Measurements from ENCODE around the gene GPR132. TPM values are rescaled to one million over a fixed set of nuclear protein-coding genes. Genes with fewer than 3 reads are reported as not detected.

GPR132 gene
- total and polyA plus RNA-seq, 9 of the 15 experiments (the other 6 are each of a cell fraction or from before 2014, with no cell fraction given), result 0.01 to 1.1 (median 0.25) TPM; not detected in 1

DNA sequence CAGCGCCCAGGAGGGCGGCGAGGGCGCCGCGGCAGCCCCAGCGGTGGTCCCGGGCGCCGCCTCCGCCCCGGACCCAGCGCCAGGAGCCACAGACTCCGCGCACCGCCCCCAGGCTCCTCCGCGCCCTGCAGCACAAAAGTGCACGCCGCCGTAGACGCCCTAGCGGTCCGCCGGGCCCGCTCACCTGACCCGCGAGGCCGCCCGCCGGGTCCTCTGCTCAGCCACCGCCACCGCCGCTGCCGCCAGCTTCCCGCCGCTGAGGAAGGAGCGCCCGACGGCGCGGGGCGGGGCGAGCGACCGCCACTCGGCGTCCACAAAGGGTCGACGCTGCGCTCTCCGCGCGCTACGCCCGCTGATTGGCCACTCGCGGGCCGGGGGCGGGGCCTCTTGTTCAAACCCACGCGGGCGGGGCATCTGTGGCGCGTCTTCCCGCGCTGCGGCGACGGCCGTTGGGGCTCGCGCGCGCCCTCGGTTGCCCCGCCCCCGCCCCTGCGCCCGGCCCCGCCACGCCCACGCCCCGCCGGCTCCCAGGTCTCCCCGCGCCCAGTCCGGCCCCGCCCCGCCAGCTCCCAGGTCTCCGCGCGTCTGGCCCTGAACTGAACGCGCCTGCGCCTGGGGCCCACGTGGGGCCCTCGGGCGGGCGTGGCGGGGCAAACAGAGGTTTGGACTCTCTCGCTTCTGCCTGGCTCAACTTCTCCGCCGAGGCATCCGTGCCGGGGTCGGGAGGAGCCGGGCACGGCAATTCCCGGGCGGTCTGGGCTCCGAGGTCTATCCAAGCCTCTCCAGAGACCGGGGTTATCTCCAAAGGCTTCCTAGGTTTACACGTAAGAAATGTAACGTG is 44.2 kb downstream of the GPR132 start, which contains the start of gene CDCA4 (continued):
- TF ChIP-seq, protein P1, sequence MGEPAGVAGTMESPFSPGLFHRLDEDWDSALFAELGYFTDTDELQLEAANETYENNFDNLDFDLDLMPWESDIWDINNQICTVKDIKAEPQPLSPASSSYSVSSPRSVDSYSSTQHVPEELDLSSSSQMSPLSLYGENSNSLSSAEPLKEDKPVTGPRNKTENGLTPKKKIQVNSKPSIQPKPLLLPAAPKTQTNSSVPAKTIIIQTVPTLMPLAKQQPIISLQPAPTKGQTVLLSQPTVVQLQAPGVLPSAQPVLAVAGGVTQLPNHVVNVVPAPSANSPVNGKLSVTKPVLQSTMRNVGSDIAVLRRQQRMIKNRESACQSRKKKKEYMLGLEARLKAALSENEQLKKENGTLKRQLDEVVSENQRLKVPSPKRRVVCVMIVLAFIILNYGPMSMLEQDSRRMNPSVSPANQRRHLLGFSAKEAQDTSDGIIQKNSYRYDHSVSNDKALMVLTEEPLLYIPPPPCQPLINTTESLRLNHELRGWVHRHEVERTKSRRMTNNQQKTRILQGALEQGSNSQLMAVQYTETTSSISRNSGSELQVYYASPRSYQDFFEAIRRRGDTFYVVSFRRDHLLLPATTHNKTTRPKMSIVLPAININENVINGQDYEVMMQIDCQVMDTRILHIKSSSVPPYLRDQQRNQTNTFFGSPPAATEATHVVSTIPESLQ (CRISPR knock-in tag; IDR thresholded peaks at IDR 0.05), result no peak
- TF ChIP-seq ZNF347 (CRISPR knock-in tag; IDR thresholded peaks at IDR 0.05; ENCODE audit: low read depth) (no peak), ATF1 (CRISPR knock-in tag; IDR thresholded peaks at IDR 0.05) (no peak), ATF1 (tag; IDR thresholded peaks at IDR 0.05) (peak; percentile 30; the same call in 1 of the 2 replicates), NCOA6 (IDR thresholded peaks at IDR 0.05) (no peak), ZNF184 (CRISPR knock-in tag; IDR thresholded peaks at IDR 0.05) (no peak), HNRNPH1 (optimal IDR thresholded peaks at IDR 0.05; ENCODE audit: low read depth, low read length) (no peak), SIRT6 (IDR thresholded peaks at IDR 0.05; ENCODE audit: low read depth, low read length) (no peak), JUND (IDR thresholded peaks at IDR 0.05; ENCODE audit: borderline replicate concordance, low read depth, low read length) (0 out of 2 replicates have a peak, but pooled peaks have one; percentile 5), JUND (tag; IDR thresholded peaks at IDR 0.05; ENCODE audit: borderline replicate concordance, low read depth, low read length) (no peak; the same call in 2 of the 3 replicates), IFI16 (CRISPR knock-in tag; IDR thresholded peaks at IDR 0.05) (no peak), JUN (IDR thresholded peaks at IDR 0.05; ENCODE audit: borderline replicate concordance, low read depth, low read length) (peak; percentile 31; the same call in 1 of the 2 replicates), JUN (CRISPR knock-in tag; IDR thresholded peaks at IDR 0.05; ENCODE audit: borderline replicate concordance) (no peak), ZNF586 (CRISPR knock-in tag; conservative IDR thresholded peaks at IDR 0.05) (no peak)
- TF ChIP-seq, protein P2, sequence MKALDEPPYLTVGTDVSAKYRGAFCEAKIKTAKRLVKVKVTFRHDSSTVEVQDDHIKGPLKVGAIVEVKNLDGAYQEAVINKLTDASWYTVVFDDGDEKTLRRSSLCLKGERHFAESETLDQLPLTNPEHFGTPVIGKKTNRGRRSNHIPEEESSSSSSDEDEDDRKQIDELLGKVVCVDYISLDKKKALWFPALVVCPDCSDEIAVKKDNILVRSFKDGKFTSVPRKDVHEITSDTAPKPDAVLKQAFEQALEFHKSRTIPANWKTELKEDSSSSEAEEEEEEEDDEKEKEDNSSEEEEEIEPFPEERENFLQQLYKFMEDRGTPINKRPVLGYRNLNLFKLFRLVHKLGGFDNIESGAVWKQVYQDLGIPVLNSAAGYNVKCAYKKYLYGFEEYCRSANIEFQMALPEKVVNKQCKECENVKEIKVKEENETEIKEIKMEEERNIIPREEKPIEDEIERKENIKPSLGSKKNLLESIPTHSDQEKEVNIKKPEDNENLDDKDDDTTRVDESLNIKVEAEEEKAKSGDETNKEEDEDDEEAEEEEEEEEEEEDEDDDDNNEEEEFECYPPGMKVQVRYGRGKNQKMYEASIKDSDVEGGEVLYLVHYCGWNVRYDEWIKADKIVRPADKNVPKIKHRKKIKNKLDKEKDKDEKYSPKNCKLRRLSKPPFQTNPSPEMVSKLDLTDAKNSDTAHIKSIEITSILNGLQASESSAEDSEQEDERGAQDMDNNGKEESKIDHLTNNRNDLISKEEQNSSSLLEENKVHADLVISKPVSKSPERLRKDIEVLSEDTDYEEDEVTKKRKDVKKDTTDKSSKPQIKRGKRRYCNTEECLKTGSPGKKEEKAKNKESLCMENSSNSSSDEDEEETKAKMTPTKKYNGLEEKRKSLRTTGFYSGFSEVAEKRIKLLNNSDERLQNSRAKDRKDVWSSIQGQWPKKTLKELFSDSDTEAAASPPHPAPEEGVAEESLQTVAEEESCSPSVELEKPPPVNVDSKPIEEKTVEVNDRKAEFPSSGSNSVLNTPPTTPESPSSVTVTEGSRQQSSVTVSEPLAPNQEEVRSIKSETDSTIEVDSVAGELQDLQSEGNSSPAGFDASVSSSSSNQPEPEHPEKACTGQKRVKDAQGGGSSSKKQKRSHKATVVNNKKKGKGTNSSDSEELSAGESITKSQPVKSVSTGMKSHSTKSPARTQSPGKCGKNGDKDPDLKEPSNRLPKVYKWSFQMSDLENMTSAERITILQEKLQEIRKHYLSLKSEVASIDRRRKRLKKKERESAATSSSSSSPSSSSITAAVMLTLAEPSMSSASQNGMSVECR (CRISPR knock-in tag; IDR thresholded peaks at IDR 0.05), result peak; percentile 31; the same call in 1 of the 2 replicates
- TF ChIP-seq, protein P3, sequence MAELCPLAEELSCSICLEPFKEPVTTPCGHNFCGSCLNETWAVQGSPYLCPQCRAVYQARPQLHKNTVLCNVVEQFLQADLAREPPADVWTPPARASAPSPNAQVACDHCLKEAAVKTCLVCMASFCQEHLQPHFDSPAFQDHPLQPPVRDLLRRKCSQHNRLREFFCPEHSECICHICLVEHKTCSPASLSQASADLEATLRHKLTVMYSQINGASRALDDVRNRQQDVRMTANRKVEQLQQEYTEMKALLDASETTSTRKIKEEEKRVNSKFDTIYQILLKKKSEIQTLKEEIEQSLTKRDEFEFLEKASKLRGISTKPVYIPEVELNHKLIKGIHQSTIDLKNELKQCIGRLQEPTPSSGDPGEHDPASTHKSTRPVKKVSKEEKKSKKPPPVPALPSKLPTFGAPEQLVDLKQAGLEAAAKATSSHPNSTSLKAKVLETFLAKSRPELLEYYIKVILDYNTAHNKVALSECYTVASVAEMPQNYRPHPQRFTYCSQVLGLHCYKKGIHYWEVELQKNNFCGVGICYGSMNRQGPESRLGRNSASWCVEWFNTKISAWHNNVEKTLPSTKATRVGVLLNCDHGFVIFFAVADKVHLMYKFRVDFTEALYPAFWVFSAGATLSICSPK (IDR thresholded peaks at IDR 0.05; ENCODE audit: borderline replicate concordance), result no peak
- TF ChIP-seq, protein P4, sequence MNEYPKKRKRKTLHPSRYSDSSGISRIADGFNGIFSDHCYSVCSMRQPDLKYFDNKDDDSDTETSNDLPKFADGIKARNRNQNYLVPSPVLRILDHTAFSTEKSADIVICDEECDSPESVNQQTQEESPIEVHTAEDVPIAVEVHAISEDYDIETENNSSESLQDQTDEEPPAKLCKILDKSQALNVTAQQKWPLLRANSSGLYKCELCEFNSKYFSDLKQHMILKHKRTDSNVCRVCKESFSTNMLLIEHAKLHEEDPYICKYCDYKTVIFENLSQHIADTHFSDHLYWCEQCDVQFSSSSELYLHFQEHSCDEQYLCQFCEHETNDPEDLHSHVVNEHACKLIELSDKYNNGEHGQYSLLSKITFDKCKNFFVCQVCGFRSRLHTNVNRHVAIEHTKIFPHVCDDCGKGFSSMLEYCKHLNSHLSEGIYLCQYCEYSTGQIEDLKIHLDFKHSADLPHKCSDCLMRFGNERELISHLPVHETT (CRISPR knock-in tag; conservative IDR thresholded peaks at IDR 0.05 in 1 of 2, IDR thresholded peaks at IDR 0.05 in 1 of 2), result no peak; a peak in 1 of 4 replicates

Measured in K562 (cell line).